Mesenchymal stem cell (in vitro differentiated cells and primary cell): Measurements from ENCODE around the gene SATB2.

ENCODE experiments used
- DNase-seq: peaks from one replicate; pipeline ENCODE4 v3.0.0-alpha.2; 2013
- H2AFZ ChIP-seq: one replicate; pipeline ENCODE4 v1.6.1; 2013; ENCODE audit warnings: low read depth, mild to moderate bottlenecking, control low read depth, inconsistent platforms, low read length, moderate library complexity
- H2AK5ac ChIP-seq: 2 replicates; pipeline ENCODE4 v1.6.1; 2013; ENCODE audit warnings: low read length, moderate library complexity, mild to moderate bottlenecking, inconsistent platforms; ENCODE audit not compliant: severe bottlenecking
- H2BK120ac ChIP-seq: one replicate; pipeline ENCODE4 v1.6.1; 2013; ENCODE audit warnings: low read depth, mild to moderate bottlenecking, inconsistent platforms, low read length, moderate library complexity
- H2BK12ac ChIP-seq, 2 experiments: one replicate each; pipeline ENCODE4 v1.6.1; 2013; ENCODE audit warnings: inconsistent platforms in 2 of 2, low read length in 2 of 2, mild to moderate bottlenecking in 2 of 2, moderate library complexity in 2 of 2, control low read depth in 1 of 2
- H2BK15ac ChIP-seq: one replicate; pipeline ENCODE4 v1.6.1; 2013; ENCODE audit warnings: mild to moderate bottlenecking, low read depth, inconsistent platforms; ENCODE audit not compliant: poor library complexity, severe bottlenecking
- H2BK5ac ChIP-seq: 2 replicates; pipeline ENCODE4 v1.6.1; 2013; ENCODE audit warnings: low read depth, mild to moderate bottlenecking, low read length, control low read depth, inconsistent platforms; ENCODE audit not compliant: poor library complexity, severe bottlenecking
- H3K14ac ChIP-seq, 2 experiments: one replicate each; pipeline ENCODE4 v1.6.1; 2013; ENCODE audit warnings: inconsistent platforms in 2 of 2, low read length in 2 of 2, control low read depth in 1 of 2, mild to moderate bottlenecking in 1 of 2, moderate library complexity in 1 of 2
- H3K18ac ChIP-seq, 2 experiments: one replicate each; pipeline ENCODE4 v1.6.1; 2013; ENCODE audit warnings: inconsistent platforms in 2 of 2, low read length in 2 of 2, control low read depth in 1 of 2, low read depth in 1 of 2, mild to moderate bottlenecking in 1 of 2
- H3K23ac ChIP-seq, 2 experiments: one replicate each; pipeline ENCODE4 v1.6.1; 2013; ENCODE audit warnings: inconsistent platforms in 2 of 2, low read length in 2 of 2, mild to moderate bottlenecking in 2 of 2, moderate library complexity in 2 of 2, control low read depth in 1 of 2
- H3K27ac ChIP-seq: 2 replicates; pipeline ENCODE4 v1.5.1; 2013; ENCODE audit warnings: mild to moderate bottlenecking, moderate library complexity, low read length, control low read depth, inconsistent platforms; ENCODE audit not compliant: poor library complexity, severe bottlenecking
- H3K27me3 ChIP-seq, 2 experiments: 2 replicates each; pipeline versions ENCODE4 v1.6.1 to v1.7.0; 2013; ENCODE audit warnings: low read length in 2 of 2, mild to moderate bottlenecking in 2 of 2, moderate library complexity in 2 of 2, control low read depth in 1 of 2, inconsistent platforms in 1 of 2; ENCODE audit not compliant: control insufficient read depth in 1 of 2, insufficient read depth in 1 of 2
- H3K36me3 ChIP-seq, 2 experiments: 2 replicates each; pipeline versions ENCODE4 v1.6.1 to v1.7.0; 2013; ENCODE audit warnings: low read length in 2 of 2, control low read depth in 1 of 2, inconsistent platforms in 1 of 2, low read depth in 1 of 2, mild to moderate bottlenecking in 1 of 2; ENCODE audit not compliant: insufficient read depth in 2 of 2, control insufficient read depth in 1 of 2
- H3K4ac ChIP-seq, 2 experiments: one replicate each; pipeline ENCODE4 v1.6.1; 2013; ENCODE audit warnings: inconsistent platforms in 2 of 2, low read length in 2 of 2, mild to moderate bottlenecking in 2 of 2, moderate library complexity in 2 of 2, control low read depth in 1 of 2, low read depth in 1 of 2
- H3K4me1 ChIP-seq: 2 replicates; pipeline ENCODE4 v1.6.1; 2013; ENCODE audit warnings: low read depth, low read length, control low read depth; ENCODE audit not compliant: control insufficient read depth, insufficient read depth
- H3K4me2 ChIP-seq: 2 replicates; pipeline ENCODE4 v1.6.1; 2013; ENCODE audit warnings: low read length, mild to moderate bottlenecking, inconsistent platforms; ENCODE audit not compliant: poor library complexity, severe bottlenecking
- H3K4me3 ChIP-seq, 2 experiments: 2 replicates each; pipeline versions ENCODE4 v1.5.1 to v1.7.0; 2013; ENCODE audit warnings: low read length in 2 of 2, mild to moderate bottlenecking in 2 of 2, control low read depth in 1 of 2, low read depth in 1 of 2; ENCODE audit not compliant: insufficient read depth in 1 of 2
- H3K79me1 ChIP-seq: replicated peaks from 2 replicates; pipeline ENCODE4 v1.6.1; 2013; ENCODE audit warnings: mild to moderate bottlenecking, control low read depth, low read length, inconsistent platforms; ENCODE audit not compliant: poor library complexity, severe bottlenecking
- H3K9ac ChIP-seq: 2 replicates; pipeline ENCODE4 v1.7.0; 2013; ENCODE audit warnings: mild to moderate bottlenecking, low read length, moderate library complexity
- H3K9me3 ChIP-seq: 2 replicates; pipeline ENCODE4 v1.7.0; 2013; ENCODE audit warnings: mild to moderate bottlenecking, low read length; ENCODE audit not compliant: control insufficient read depth
- H4K8ac ChIP-seq: one replicate; pipeline ENCODE4 v1.6.1; 2013; ENCODE audit warnings: inconsistent platforms, mild to moderate bottlenecking, low read length, moderate library complexity
- H4K91ac ChIP-seq: one replicate; pipeline ENCODE4 v1.6.1; 2013; ENCODE audit warnings: mild to moderate bottlenecking, low read length, inconsistent platforms
- WGBS: methylation state at CpG from one replicate; pipeline ENCODE4 v1.1.7; 2013; ENCODE audit warnings: mixed read lengths; 5-methylcytosine and 5-hydroxymethylcytosine counted together

The SATB2 gene

DNA sequence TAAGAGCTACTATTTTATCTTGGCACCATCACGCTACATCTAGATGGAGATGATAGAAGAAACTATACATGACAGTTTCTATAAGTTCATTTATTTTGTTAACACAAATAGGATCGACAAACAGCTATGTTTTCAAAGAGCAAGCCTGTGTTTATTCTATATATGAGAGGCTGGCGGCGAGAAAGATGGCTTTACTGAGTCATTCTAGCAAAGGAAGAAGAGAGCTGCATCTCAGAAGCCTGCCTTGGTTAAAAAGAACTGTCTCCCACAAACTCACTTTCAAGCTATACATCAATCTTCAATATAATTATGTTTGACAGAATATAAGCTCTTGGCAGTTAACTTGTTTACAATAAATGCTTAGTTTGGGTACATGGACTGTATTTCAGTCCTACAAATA is 13.0 kb downstream of the SATB2 start:
- Histone ChIP-seq H2BK5ac (no peak overlapping the region), H3K9me3 (no peaks in the 10 kb centered on the region), H3K79me1 (no peaks in the 10 kb centered on the region), H3K14ac (no peak overlapping the region), H3K4ac (no peak overlapping the region), H2BK15ac (no peak overlapping the region), H2AK5ac (no peak overlapping the region), H4K8ac (no peak overlapping the region), H3K4me3 (no peak overlapping the region), H3K9ac (no peak overlapping the region), H3K27me3 (no peaks in the 10 kb centered on the region), H4K91ac (no peak overlapping the region), H2AFZ (no peak overlapping the region), H2BK120ac (no peak overlapping the region), H3K4me1 (no peaks in the 10 kb centered on the region), H3K4me2 (no peak overlapping the region), H2BK12ac (no peak overlapping the region), H3K18ac (no peak overlapping the region), H3K23ac (no peak overlapping the region), H3K27ac (no peak overlapping the region), H3K36me3 (peaks cover 0 to 10% of the 10 kb centered on the region in 2 experiments)
- DNase-seq, result no peak
- WGBS, result 87% methylated on average over 3 of the region's 4 CpGs

DNA sequence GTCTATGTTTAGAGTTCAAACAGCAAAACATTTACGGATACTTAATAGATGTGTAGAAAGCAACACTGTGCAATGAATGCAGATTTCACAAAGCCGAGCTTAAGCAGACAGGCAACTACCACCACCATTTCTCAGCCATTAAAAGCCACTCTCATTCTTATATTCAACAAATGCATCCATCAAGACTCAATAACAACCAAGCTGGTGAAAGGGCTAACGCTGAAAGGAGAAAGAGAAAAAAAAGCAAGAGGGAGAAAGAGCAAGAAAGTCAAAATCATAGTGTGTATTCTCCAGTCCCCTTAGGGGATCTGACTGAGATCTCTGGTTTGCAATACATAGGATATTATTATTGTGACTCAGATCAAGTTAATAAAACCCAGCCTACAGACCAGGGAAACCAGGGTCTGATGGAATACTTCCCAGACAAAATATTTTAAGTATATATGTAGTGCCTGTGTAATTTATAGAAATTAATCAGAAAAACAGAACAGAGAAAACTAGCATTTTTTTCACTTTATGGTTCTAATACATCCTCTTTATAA is 14.1 kb downstream of the SATB2 start:
- Histone ChIP-seq H3K27me3 (no peaks in the 10 kb centered on the region), H4K91ac (no peak overlapping the region), H3K79me1 (no peaks in the 10 kb centered on the region), H3K23ac (no peak overlapping the region), H2BK15ac (no peak overlapping the region), H2AK5ac (no peak overlapping the region), H3K27ac (no peak overlapping the region), H2BK120ac (no peak overlapping the region), H3K14ac (no peak overlapping the region), H3K4me2 (no peak overlapping the region), H3K9ac (no peak overlapping the region), H3K4me1 (no peaks in the 10 kb centered on the region), H3K36me3 (peaks cover 0 to 20% of the 10 kb centered on the region in 2 experiments), H3K18ac (no peak overlapping the region), H4K8ac (no peak overlapping the region), H3K4me3 (no peak overlapping the region), H2AFZ (no peak overlapping the region), H2BK12ac (no peak overlapping the region), H3K4ac (no peak overlapping the region), H2BK5ac (no peak overlapping the region), H3K9me3 (no peaks in the 10 kb centered on the region)
- DNase-seq, result no peak
- WGBS, result 100% methylated on average over 2 of the region's 3 CpGs

GRCh38 chr2:199442173-199442572 is 15.6 kb downstream of the SATB2 start:
- H2BK120ac ChIP-seq, result no peak overlapping the region
- H2BK12ac ChIP-seq, result no peak overlapping the region
- H3K4ac ChIP-seq, result no peak overlapping the region
- H3K4me2 ChIP-seq, result no peak overlapping the region
- no peaks in the 10 kb centered on the region for H3K79me1 ChIP-seq
- no peak overlapping the region for H3K27ac ChIP-seq
- H3K9me3 ChIP-seq, result no peaks in the 10 kb centered on the region
- no peak for DNase-seq
- no peak overlapping the region for H3K23ac ChIP-seq
- no peak overlapping the region for H4K8ac ChIP-seq
- no peak overlapping the region for H2BK15ac ChIP-seq
- H2AK5ac ChIP-seq, result no peak overlapping the region
- no peak overlapping the region for H3K18ac ChIP-seq
- H3K36me3 ChIP-seq, result peaks cover 0 to 31% of the 10 kb centered on the region in 2 experiments
- no peak overlapping the region for H2BK5ac ChIP-seq
- H3K4me3 ChIP-seq, result no peak overlapping the region
- H2AFZ ChIP-seq, result no peak overlapping the region
- H3K14ac ChIP-seq, result no peak overlapping the region
- WGBS, result 100% methylated on average over 4 of the region's 7 CpGs
- H3K9ac ChIP-seq, result no peak overlapping the region
- H4K91ac ChIP-seq, result no peak overlapping the region
- no peaks in the 10 kb centered on the region for H3K27me3 ChIP-seq
- H3K4me1 ChIP-seq, result no peaks in the 10 kb centered on the region

GRCh38 chr2:199441759-199442158 is 16.0 kb downstream of the SATB2 start:
- H3K36me3 ChIP-seq, result peaks cover 0 to 31% of the 10 kb centered on the region in 2 experiments
- H2AFZ ChIP-seq, result no peak overlapping the region
- H2BK15ac ChIP-seq, result no peak overlapping the region
- no peaks in the 10 kb centered on the region for H3K27me3 ChIP-seq
- H3K4ac ChIP-seq, result no peak overlapping the region
- no peak overlapping the region for H3K27ac ChIP-seq
- no peak overlapping the region for H3K4me3 ChIP-seq
- no peaks in the 10 kb centered on the region for H3K9me3 ChIP-seq
- no peak overlapping the region for H3K14ac ChIP-seq
- no peak overlapping the region for H2BK120ac ChIP-seq
- no peak overlapping the region for H3K9ac ChIP-seq
- H2BK12ac ChIP-seq, result no peak overlapping the region
- H3K4me1 ChIP-seq, result no peaks in the 10 kb centered on the region
- H3K23ac ChIP-seq, result no peak overlapping the region
- no peaks in the 10 kb centered on the region for H3K79me1 ChIP-seq
- no peak overlapping the region for H2AK5ac ChIP-seq
- no peak overlapping the region for H4K91ac ChIP-seq
- 100% methylated on average over 4 of the region's 4 CpGs for WGBS
- DNase-seq, result no peak
- H4K8ac ChIP-seq, result no peak overlapping the region
- H3K18ac ChIP-seq, result no peak overlapping the region
- H2BK5ac ChIP-seq, result no peak overlapping the region
- H3K4me2 ChIP-seq, result no peak overlapping the region
